GM23338 (cell line): ENCODE results near the gene ECT2. TPM values are rescaled to one million over a fixed set of nuclear protein-coding genes. Genes with fewer than 3 reads are reported as not detected.

Experiments
- ATAC-seq: fragments of 200-7000 bp; cut with Tn5 transposase; 3 replicates; pipeline ENCODE4 v1.9.1; 2020
- DNase-seq: peaks from one replicate; pipeline ENCODE4 v3.0.0-alpha.2; 2015; ENCODE audit warnings: low spot score
- H2AFZ ChIP-seq: fragments of 200-600 bp; sonication (generic); 2 replicates; pipeline ENCODE4 v1.8.0; 2016; ENCODE audit warnings: antibody characterized with exemption, mild to moderate bottlenecking, moderate library complexity
- H3F3A ChIP-seq: fragments of 200-600 bp; sonication (generic); replicated peaks from 2 replicates; pipeline ENCODE4 v1.8.0; 2017; ENCODE audit warnings: antibody characterized with exemption, mixed run types, low read depth
- H3K27ac ChIP-seq: fragments of 200-600 bp; sonication (generic); 2 replicates; pipeline ENCODE4 v1.6.1; 2016; ENCODE audit warnings: low read depth
- H3K27me3 ChIP-seq: fragments of 200-600 bp; sonication (generic); 2 replicates; pipeline ENCODE4 v1.8.0; 2016; ENCODE audit warnings: mild to moderate bottlenecking, mixed run types, moderate library complexity; ENCODE audit not compliant: insufficient read depth
- H3K36me3 ChIP-seq: fragments of 200-600 bp; sonication (generic); 2 replicates; pipeline ENCODE4 v1.8.0; 2016; ENCODE audit warnings: mild to moderate bottlenecking; ENCODE audit not compliant: insufficient read depth
- H3K4me1 ChIP-seq: fragments of 200-600 bp; sonication (generic); 2 replicates; pipeline ENCODE4 v1.8.0; 2016; ENCODE audit warnings: mild to moderate bottlenecking, moderate library complexity; ENCODE audit not compliant: insufficient read depth
- H3K4me2 ChIP-seq: fragments of 200-600 bp; sonication (generic); 2 replicates; pipeline ENCODE4 v1.7.1; 2017; ENCODE audit warnings: mixed run types
- H3K4me3 ChIP-seq: fragments of 200-600 bp; sonication (generic); 2 replicates; pipeline ENCODE4 v1.6.1; 2016; ENCODE audit warnings: mixed run types
- H3K79me2 ChIP-seq: fragments of 200-600 bp; sonication (generic); replicated peaks from 2 replicates; pipeline ENCODE4 v1.8.0; 2017; ENCODE audit warnings: mild to moderate bottlenecking; ENCODE audit not compliant: insufficient read depth
- H3K9me2 ChIP-seq: fragments of 200-600 bp; sonication (generic); 2 replicates; pipeline ENCODE4 v1.8.0; 2017; ENCODE audit not compliant: insufficient read depth
- H4K20me1 ChIP-seq: fragments of 200-600 bp; sonication (generic); replicated peaks from 2 replicates; pipeline ENCODE4 v1.8.0; 2017; ENCODE audit warnings: mild to moderate bottlenecking; ENCODE audit not compliant: insufficient read depth
- H3K27ac Mint-ChIP-seq: 2 replicates; pipeline ENCODE4 v1.8.0; 2020; ENCODE audit warnings: inconsistent platforms, mild to moderate bottlenecking, moderate library complexity, mixed read lengths
- H3K27me3 Mint-ChIP-seq: 3 replicates; pipeline ENCODE4 v1.8.0; 2022; ENCODE audit warnings: low read depth, mild to moderate bottlenecking, moderate library complexity, mixed read lengths, inconsistent platforms; ENCODE audit not compliant: insufficient read depth, poor library complexity
- H3K36me3 Mint-ChIP-seq: 3 replicates; pipeline ENCODE4 v1.8.0; 2021; ENCODE audit warnings: low read depth, mild to moderate bottlenecking, inconsistent platforms, moderate library complexity, mixed read lengths
- H3K4me1 Mint-ChIP-seq: 3 replicates; pipeline ENCODE4 v1.8.0; 2020; ENCODE audit warnings: mild to moderate bottlenecking, inconsistent platforms, mixed read lengths
- H3K4me3 Mint-ChIP-seq: 3 replicates; pipeline ENCODE4 v1.8.0; 2021; ENCODE audit warnings: moderate library complexity, mild to moderate bottlenecking, inconsistent platforms, mixed read lengths
- H3K9me3 Mint-ChIP-seq: 3 replicates; pipeline ENCODE4 v1.8.0; 2020; ENCODE audit warnings: moderate library complexity, mild to moderate bottlenecking, inconsistent platforms, mixed read lengths
- CREB1 ChIP-seq: fragments of 250-450 bp; sonication (Bioruptor Pico); IDR thresholded peaks from 2 replicates; pipeline ENCODE4 v1.5.0; 2020; ENCODE audit warnings: low read depth, mild to moderate bottlenecking, moderate library complexity
- EZH2 ChIP-seq: fragments of 200-600 bp; sonication (generic); IDR thresholded peaks from one replicate; pipeline ENCODE4 v1.8.0; 2017; ENCODE audit warnings: antibody characterized with exemption, mild to moderate bottlenecking, low read depth; ENCODE audit not compliant: unreplicated experiment
- EZH2phosphoT487 ChIP-seq: fragments of 200-600 bp; sonication (generic); IDR thresholded peaks from one replicate; pipeline ENCODE4 v1.8.1; 2018; ENCODE audit warnings: antibody characterized with exemption; ENCODE audit not compliant: unreplicated experiment
- JUNB ChIP-seq: IDR thresholded peaks from one replicate; pipeline ENCODE4 v1.6.1; 2016; ENCODE audit warnings: antibody characterized with exemption; ENCODE audit not compliant: unreplicated experiment
- NANOG ChIP-seq: IDR thresholded peaks from 2 replicates; pipeline ENCODE4 v1.6.1; 2016; ENCODE audit warnings: antibody characterized with exemption, borderline replicate concordance
- POLR2AphosphoS5 ChIP-seq: IDR thresholded peaks from 2 replicates; pipeline ENCODE4 v1.6.1; 2016; ENCODE audit warnings: antibody characterized with exemption, low read depth
- STAT1 ChIP-seq: IDR thresholded peaks from one replicate; pipeline ENCODE4 v1.6.1; 2016; ENCODE audit warnings: antibody characterized with exemption; ENCODE audit not compliant: unreplicated experiment
- ZNF114 ChIP-seq: fragments of 250-450 bp; sonication (Bioruptor Pico); IDR thresholded peaks from 2 replicates; pipeline ENCODE4 v1.5.0; 2020; ENCODE audit warnings: mild to moderate bottlenecking, moderate library complexity
- ZNF331 ChIP-seq: fragments of 250-450 bp; sonication (Bioruptor Pico); IDR thresholded peaks from 2 replicates; pipeline ENCODE4 v1.5.0; 2020; ENCODE audit warnings: low read depth, mild to moderate bottlenecking, moderate library complexity
- polyA plus RNA-seq: library from polyadenylated mRNA; unstranded; fragments of >200 nt; fragmentation: Nextera tagmentation; extraction: Ambion mirVana; gene quantifications from 2 replicates; pipeline ENCODE4 v1.2.1, GENCODE V29; 2016
- total RNA-seq: library from RNA; depleted of rRNA; stranded (reverse); fragments of >200 nt; shearing (Covaris generic); gene quantifications from 2 replicates; pipeline ENCODE4 v1.2.3, GENCODE V29; 2014
- TF ChIP-seq, protein P1 (sequence below), 2 experiments: fragments of 200-600 bp in 1 of 2; sonication (generic) in 1 of 2; conservative IDR thresholded peaks; 2 replicates each; pipeline versions ENCODE4 v1.5.1 to v1.6.1; 2016 to 2017; ENCODE audit warnings: antibody characterized with exemption in 2 of 2, low read depth in 2 of 2, mild to moderate bottlenecking in 2 of 2, moderate library complexity in 1 of 2
- TF ChIP-seq, protein P2 (sequence below): IDR thresholded peaks from 2 replicates; pipeline ENCODE4 v1.6.1; 2016; ENCODE audit warnings: antibody characterized with exemption
- TF ChIP-seq, protein P3 (sequence below): IDR thresholded peaks from one replicate; pipeline ENCODE4 v1.6.1; 2018; ENCODE audit warnings: antibody characterized with exemption; ENCODE audit not compliant: unreplicated experiment
- TF ChIP-seq, protein P4 (sequence below): fragments of 250-450 bp; sonication (Bioruptor Pico); IDR thresholded peaks from 2 replicates; pipeline ENCODE4 v1.5.0; 2020; ENCODE audit warnings: mild to moderate bottlenecking, moderate library complexity

The ECT2 gene
- total and polyA plus RNA-seq, 2 experiments from 2014 or later = 102 to 111 TPM

DNA sequence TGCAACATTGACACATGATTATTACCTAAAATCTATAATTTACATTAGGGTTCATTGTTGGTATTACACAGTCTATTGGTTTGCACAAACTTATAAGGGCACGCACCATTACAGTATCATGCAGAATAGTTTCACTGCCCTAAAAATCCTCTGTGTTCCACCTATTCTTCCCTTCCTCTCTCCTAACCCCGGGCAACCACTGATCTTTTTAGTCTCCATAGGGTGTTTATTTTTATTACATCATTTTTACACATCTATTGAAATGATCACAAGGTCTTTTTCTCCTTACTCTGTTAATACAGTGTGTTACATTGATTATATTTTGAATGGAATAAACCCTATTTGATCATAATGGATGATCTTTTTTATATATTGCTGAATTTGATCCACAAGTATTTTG, 15.5 kb upstream of the ECT2 start:
- Histone ChIP-seq H3K36me3 (no peaks in the 10 kb centered on the region), H3K4me2 (no peak overlapping the region), H3K4me1 (no peaks in the 10 kb centered on the region), H3K27me3 (no peaks in the 10 kb centered on the region), H2AFZ (no peak overlapping the region), H3K4me3 (no peak overlapping the region), H3K27ac (no peak overlapping the region), H3F3A (no peaks in the 10 kb centered on the region), H3K79me2 (no peaks in the 10 kb centered on the region), H3K9me2 (no peaks in the 10 kb centered on the region), H4K20me1 (no peaks in the 10 kb centered on the region)
- H3K36me3 Mint-ChIP-seq = no peaks in the 10 kb centered on the region
- TF ChIP-seq POLR2AphosphoS5 = no peak
- TF ChIP-seq, protein P1, sequence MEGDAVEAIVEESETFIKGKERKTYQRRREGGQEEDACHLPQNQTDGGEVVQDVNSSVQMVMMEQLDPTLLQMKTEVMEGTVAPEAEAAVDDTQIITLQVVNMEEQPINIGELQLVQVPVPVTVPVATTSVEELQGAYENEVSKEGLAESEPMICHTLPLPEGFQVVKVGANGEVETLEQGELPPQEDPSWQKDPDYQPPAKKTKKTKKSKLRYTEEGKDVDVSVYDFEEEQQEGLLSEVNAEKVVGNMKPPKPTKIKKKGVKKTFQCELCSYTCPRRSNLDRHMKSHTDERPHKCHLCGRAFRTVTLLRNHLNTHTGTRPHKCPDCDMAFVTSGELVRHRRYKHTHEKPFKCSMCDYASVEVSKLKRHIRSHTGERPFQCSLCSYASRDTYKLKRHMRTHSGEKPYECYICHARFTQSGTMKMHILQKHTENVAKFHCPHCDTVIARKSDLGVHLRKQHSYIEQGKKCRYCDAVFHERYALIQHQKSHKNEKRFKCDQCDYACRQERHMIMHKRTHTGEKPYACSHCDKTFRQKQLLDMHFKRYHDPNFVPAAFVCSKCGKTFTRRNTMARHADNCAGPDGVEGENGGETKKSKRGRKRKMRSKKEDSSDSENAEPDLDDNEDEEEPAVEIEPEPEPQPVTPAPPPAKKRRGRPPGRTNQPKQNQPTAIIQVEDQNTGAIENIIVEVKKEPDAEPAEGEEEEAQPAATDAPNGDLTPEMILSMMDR (conservative IDR thresholded peaks at IDR 0.05; ENCODE audit: low read depth in 2 of 2) = no peak
- no peak for TF ChIP-seq NANOG
- TF ChIP-seq ZNF114 = no peak
- no peak for TF ChIP-seq STAT1
- TF ChIP-seq ZNF331 (CRISPR knock-in tag) = no peak
- TF ChIP-seq CREB1 (CRISPR knock-in tag) = no peak
- TF ChIP-seq, protein P2, sequence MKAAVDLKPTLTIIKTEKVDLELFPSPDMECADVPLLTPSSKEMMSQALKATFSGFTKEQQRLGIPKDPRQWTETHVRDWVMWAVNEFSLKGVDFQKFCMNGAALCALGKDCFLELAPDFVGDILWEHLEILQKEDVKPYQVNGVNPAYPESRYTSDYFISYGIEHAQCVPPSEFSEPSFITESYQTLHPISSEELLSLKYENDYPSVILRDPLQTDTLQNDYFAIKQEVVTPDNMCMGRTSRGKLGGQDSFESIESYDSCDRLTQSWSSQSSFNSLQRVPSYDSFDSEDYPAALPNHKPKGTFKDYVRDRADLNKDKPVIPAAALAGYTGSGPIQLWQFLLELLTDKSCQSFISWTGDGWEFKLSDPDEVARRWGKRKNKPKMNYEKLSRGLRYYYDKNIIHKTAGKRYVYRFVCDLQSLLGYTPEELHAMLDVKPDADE = no peak
- TF ChIP-seq EZH2phosphoT487 = no peak
- TF ChIP-seq, protein P3, sequence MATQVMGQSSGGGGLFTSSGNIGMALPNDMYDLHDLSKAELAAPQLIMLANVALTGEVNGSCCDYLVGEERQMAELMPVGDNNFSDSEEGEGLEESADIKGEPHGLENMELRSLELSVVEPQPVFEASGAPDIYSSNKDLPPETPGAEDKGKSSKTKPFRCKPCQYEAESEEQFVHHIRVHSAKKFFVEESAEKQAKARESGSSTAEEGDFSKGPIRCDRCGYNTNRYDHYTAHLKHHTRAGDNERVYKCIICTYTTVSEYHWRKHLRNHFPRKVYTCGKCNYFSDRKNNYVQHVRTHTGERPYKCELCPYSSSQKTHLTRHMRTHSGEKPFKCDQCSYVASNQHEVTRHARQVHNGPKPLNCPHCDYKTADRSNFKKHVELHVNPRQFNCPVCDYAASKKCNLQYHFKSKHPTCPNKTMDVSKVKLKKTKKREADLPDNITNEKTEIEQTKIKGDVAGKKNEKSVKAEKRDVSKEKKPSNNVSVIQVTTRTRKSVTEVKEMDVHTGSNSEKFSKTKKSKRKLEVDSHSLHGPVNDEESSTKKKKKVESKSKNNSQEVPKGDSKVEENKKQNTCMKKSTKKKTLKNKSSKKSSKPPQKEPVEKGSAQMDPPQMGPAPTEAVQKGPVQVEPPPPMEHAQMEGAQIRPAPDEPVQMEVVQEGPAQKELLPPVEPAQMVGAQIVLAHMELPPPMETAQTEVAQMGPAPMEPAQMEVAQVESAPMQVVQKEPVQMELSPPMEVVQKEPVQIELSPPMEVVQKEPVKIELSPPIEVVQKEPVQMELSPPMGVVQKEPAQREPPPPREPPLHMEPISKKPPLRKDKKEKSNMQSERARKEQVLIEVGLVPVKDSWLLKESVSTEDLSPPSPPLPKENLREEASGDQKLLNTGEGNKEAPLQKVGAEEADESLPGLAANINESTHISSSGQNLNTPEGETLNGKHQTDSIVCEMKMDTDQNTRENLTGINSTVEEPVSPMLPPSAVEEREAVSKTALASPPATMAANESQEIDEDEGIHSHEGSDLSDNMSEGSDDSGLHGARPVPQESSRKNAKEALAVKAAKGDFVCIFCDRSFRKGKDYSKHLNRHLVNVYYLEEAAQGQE = no peak
- TF ChIP-seq EZH2 = no peak
- TF ChIP-seq JUNB = no peak
- TF ChIP-seq, protein P4, sequence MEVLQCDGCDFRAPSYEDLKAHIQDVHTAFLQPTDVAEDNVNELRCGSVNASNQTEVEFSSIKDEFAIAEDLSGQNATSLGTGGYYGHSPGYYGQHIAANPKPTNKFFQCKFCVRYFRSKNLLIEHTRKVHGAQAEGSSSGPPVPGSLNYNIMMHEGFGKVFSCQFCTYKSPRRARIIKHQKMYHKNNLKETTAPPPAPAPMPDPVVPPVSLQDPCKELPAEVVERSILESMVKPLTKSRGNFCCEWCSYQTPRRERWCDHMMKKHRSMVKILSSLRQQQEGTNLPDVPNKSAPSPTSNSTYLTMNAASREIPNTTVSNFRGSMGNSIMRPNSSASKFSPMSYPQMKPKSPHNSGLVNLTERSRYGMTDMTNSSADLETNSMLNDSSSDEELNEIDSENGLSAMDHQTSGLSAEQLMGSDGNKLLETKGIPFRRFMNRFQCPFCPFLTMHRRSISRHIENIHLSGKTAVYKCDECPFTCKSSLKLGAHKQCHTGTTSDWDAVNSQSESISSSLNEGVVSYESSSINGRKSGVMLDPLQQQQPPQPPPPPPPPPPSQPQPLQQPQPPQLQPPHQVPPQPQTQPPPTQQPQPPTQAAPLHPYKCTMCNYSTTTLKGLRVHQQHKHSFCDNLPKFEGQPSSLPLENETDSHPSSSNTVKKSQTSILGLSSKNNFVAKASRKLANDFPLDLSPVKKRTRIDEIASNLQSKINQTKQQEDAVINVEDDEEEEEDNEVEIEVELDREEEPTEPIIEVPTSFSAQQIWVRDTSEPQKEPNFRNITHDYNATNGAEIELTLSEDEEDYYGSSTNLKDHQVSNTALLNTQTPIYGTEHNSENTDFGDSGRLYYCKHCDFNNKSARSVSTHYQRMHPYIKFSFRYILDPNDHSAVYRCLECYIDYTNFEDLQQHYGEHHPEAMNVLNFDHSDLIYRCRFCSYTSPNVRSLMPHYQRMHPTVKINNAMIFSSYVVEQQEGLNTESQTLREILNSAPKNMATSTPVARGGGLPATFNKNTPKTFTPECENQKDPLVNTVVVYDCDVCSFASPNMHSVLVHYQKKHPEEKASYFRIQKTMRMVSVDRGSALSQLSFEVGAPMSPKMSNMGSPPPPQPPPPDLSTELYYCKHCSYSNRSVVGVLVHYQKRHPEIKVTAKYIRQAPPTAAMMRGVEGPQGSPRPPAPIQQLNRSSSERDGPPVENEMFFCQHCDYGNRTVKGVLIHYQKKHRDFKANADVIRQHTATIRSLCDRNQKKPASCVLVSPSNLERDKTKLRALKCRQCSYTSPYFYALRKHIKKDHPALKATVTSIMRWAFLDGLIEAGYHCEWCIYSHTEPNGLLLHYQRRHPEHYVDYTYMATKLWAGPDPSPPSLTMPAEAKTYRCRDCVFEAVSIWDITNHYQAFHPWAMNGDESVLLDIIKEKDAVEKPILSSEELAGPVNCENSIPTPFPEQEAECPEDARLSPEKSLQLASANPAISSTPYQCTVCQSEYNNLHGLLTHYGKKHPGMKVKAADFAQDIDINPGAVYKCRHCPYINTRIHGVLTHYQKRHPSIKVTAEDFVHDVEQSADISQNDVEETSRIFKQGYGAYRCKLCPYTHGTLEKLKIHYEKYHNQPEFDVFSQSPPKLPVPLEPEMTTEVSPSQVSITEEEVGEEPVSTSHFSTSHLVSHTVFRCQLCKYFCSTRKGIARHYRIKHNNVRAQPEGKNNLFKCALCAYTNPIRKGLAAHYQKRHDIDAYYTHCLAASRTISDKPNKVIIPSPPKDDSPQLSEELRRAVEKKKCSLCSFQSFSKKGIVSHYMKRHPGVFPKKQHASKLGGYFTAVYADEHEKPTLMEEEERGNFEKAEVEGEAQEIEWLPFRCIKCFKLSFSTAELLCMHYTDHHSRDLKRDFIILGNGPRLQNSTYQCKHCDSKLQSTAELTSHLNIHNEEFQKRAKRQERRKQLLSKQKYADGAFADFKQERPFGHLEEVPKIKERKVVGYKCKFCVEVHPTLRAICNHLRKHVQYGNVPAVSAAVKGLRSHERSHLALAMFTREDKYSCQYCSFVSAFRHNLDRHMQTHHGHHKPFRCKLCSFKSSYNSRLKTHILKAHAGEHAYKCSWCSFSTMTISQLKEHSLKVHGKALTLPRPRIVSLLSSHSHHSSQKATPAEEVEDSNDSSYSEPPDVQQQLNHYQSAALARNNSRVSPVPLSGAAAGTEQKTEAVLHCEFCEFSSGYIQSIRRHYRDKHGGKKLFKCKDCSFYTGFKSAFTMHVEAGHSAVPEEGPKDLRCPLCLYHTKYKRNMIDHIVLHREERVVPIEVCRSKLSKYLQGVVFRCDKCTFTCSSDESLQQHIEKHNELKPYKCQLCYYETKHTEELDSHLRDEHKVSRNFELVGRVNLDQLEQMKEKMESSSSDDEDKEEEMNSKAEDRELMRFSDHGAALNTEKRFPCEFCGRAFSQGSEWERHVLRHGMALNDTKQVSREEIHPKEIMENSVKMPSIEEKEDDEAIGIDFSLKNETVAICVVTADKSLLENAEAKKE = no peak
- DNase-seq = no peak
- H3K4me1 Mint-ChIP-seq = no peaks in the 10 kb centered on the region; the same call in 2 of the 3 replicates
- H3K27ac Mint-ChIP-seq = no peak overlapping the region
- no peak for ATAC-seq
- no peaks in the 10 kb centered on the region for H3K9me3 Mint-ChIP-seq
- peaks cover 5% of the 10 kb centered on the region for H3K27me3 Mint-ChIP-seq
- H3K4me3 Mint-ChIP-seq = no peak overlapping the region
